Measurements from ENCODE around the gene CD163.
A peak's percentile ranks its signal among the peaks of the same experiment; 100 is the strongest.
"Not testable (repeated sequence)": the region's sequence is repeated elsewhere in the genome, so short reads cannot be mapped to it uniquely, and the experiment has no call there.

CD163 gene

DNA sequence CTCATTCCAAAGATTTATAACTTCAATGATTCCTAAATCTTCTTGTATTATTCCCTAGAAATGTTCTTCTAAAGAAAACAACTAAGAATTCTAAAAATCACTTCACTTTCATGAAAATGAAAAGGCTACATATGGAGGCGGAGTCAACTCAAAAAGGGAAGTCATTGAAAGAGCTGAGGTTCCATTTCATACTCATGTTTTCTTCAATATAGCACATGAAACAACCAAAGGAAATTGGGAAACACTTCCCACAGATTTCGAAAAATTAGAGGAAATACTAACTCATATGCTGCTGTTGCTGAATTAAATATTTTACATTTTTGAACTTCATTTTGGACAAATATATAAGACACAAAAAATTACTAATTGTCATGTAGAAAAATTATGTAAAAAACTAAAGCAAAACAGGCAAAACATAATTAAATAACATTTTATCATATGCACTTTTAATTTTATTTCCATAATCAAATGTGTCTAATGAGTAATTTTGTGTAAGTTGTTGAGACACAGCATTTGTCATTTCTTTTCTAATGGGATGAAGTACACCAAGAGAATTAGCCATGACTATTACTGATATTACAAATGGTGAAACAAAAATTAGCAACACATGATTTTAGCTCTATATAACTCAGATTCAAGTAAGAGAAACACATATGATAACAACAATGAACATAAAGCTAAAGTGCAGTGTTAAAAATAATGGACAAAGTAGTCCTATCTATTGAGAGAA is at the start of gene CD163:
TSS of gene CD163 (minus strand) at position 92 of the 730 bp plus-strand sequence. CDS start at position 5, 87 bp downstream.
- no peak for DNase-seq

GRCh38 chr12:7542813-7543212 is 39.2 kb upstream of the CD163 start:
- DNase-seq: no peak

GRCh38 chr12:7542046-7542445 is 38.5 kb upstream of the CD163 start:
- no peak for DNase-seq

GRCh38 chr12:7514416-7514815 is 10.8 kb upstream of the CD163 start:
- DNase-seq: no peak

DNA sequence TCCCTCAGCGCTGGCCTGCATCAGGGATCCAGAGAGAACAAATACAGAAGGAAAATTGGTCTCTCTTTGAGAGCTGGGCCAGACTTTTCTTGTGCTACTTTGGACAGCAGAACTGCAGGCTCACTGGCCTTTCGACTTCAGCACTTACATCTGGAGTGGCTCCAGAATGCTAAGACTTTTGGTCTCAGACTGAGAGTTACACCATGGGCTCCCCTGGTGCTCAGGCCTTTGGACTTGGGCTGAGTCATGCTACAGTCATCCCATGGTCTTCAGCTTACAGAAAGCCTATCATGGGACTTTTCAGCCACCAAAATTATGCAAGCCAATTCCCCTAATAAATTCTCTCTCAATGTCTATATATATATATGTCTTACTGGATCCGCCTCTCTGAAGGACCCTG is 9.0 kb upstream of the CD163 start:
- peak; percentile 56 for DNase-seq

DNA sequence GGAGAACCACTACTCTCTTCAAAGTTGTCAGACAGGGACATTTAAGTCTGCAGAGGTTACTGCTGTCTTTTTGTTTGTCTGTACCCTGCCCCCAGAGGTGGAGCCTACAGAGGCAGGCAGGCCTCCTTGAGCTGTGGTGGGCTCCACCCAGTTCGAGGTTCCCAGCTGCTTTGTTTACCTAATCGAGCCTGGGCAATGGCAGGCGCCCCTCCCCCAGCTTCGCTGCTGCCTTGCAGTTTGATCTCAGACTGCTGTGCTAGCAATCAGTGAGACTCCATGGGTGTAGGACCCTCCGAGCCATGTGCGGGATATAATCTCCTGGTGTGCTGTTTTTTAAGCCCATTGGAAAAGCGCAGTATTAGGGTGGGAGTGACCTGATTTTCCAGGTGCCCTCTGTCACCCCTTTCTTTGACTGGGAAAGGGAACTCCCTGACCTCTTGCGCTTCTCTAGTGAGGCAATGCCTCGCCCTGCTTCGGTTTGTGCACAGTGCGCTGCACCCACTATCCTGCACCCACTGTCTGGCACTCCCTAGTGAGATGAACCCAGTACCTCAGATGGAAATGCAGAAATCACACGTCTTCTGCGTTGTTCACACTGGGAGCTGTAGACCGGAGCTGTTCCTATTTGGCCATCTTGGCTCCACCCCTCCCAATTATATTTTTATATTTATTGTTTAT is 6.4 kb upstream of the CD163 start:
- DNase-seq: not testable (repeated sequence)

GRCh38 chr12:7502612-7503011 is 965 bp downstream of the CD163 start:
- DNase-seq: no peak

DNA sequence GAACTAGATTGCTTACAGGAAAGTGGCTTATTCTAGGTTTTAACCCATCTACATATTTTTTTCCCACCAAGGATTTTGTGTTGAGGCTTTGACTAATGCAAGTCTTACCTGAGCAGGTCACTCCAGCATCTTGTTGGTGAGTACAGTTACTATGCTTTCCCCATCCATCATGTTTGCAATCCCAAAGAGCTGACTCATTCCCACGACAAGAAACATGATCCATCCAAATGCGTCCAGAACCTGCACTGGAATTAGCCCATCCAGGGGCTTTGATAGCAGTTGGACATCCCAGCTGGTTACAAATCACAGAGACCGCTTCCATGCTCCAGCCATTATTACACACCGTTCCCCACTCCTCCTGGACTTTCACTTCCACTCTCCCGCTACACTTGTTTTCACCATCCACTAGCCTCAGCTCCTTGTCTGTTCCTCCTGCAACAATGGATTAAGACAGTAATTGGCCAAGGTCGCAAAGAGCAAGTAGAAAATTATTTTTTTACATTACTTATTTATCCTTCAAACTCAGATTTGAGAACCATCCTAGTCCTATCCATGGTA is 2.5 kb downstream of the CD163 start:
- no peak for DNase-seq

DNA sequence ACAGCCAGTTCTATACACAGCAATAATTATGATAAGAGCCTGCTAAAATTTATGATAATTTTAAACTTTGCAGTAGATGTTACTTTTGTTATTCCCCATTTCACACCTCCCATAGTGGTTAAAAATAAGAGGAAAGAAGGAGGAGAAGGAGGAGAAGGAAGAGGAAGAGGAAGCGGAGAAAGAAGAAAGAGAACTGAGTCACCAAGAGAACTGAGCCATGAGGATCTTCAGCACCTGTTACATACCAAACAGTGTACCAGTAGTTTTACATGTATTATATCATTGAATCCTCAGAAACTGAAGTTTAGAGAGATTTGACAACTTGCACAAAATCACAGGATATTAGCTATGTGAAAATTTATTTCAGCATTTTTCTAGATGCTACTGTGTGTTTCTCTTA is 3.9 kb downstream of the CD163 start:
- DNase-seq: no peak

- DNase-seq: no peak
These were observed 4.8 kb downstream of the CD163 start for GRCh38 chr12:7498809-7499208.

DNA sequence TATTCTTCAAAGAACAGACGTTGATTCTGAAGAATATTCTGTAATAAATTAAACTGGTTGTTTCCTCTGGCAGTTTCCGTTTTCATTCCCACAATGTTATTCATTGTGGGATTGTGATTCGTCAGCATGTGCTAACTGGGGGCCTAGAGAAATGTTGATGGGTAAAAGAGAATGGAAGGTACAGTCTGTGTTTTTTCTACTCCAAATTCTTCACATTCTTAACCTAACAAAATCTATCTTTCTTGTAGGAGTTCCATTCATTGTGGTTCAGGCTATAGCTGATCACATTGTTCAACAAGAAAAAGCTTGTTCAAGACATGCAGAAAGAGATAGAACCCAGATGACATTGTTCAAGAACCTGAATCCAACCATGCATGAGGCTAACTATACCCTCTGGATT is 5.9 kb downstream of the CD163 start:
- no peak for DNase-seq

GRCh38 chr12:7496451-7496850 is 7.1 kb downstream of the CD163 start:
- no peak for DNase-seq

- no peak for DNase-seq
These were observed 8.4 kb downstream of the CD163 start for GRCh38 chr12:7495136-7495535.

DNA sequence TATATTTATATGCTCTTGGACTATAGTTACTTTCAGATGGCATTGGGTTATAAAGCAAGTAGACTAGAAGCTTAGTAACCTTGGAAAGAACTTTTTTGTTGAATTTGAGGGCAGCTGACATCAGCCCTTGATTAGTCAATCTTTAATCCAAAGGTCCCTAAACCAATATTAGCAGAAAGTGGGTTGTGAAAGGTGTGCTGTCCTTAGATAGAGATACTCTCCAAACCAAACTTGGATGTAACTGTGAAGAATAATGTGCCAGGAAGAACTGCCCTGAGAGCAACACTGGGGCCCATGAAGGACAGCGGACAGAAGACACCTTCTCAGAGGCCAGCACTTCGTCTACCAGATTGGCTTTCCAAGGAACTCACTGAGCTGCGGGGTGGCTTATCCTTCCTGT is 10.6 kb downstream of the CD163 start:
- no peak for DNase-seq

- DNase-seq: no peak
These were observed 17.1 kb downstream of the CD163 start for GRCh38 chr12:7486512-7486911.

GRCh38 chr12:7485095-7485494 is 18.5 kb downstream of the CD163 start:
- DNase-seq: no peak

GRCh38 chr12:7483343-7483742 is 20.2 kb downstream of the CD163 start:
- DNase-seq: no peak

- no peak for DNase-seq
These were observed 23.8 kb downstream of the CD163 start for GRCh38 chr12:7479771-7480170.

- no peak for DNase-seq
These were observed 31.5 kb downstream of the CD163 start for GRCh38 chr12:7472060-7472459.

GRCh38 chr12:7460375-7461259 is 43.0 kb downstream of the CD163 start:
- DNase-seq: peak; percentile 29

DNA sequence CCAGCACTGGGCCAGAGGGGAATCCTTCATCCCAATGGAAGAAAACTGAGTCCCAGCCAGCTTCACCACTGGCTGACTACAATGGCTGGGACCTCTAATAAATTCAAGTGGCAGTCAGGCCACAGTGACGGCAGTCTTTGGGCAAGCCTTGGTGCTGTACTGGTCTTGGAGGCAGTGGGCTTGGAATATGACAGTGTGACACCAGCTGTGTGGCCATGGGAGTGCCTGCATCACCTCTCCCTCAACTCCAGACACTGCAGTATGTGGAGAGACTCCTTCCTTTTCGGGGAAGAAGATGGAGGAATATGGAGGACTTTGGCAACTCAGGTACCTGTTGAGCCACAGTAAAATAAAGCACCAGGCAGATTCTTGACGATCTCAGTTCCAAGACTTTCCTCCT is 43.6 kb downstream of the CD163 start:
- no peak for DNase-seq

GRCh38 chr12:7451756-7452155 is 51.8 kb downstream of the CD163 start:
- no peak for DNase-seq

GRCh38 chr12:7450667-7451066 is 52.9 kb downstream of the CD163 start:
- DNase-seq: no peak
